A549 (cell line): ENCODE results near the gene PAN3.

Experiments
- TF ChIP-seq, protein P1 (sequence below): fragments of 200-600 bp; sonication (generic); IDR thresholded peaks from 2 replicates; pipeline ENCODE4 v1.6.1; 2016; ENCODE audit warnings: antibody characterized with exemption, mild to moderate bottlenecking, moderate library complexity
- TF ChIP-seq, protein P2 (sequence below): fragments of >200 bp; sonication (Bioruptor Twin); formaldehyde crosslinking; IDR thresholded peaks from 3 replicates; pipeline ENCODE4 v1.6.1; 2016
- TF ChIP-seq, protein P3 (sequence below): fragments of >200 bp; sonication (Bioruptor Twin); formaldehyde crosslinking; IDR thresholded peaks from 3 replicates; pipeline ENCODE4 v1.5.1; 2016

DNA sequence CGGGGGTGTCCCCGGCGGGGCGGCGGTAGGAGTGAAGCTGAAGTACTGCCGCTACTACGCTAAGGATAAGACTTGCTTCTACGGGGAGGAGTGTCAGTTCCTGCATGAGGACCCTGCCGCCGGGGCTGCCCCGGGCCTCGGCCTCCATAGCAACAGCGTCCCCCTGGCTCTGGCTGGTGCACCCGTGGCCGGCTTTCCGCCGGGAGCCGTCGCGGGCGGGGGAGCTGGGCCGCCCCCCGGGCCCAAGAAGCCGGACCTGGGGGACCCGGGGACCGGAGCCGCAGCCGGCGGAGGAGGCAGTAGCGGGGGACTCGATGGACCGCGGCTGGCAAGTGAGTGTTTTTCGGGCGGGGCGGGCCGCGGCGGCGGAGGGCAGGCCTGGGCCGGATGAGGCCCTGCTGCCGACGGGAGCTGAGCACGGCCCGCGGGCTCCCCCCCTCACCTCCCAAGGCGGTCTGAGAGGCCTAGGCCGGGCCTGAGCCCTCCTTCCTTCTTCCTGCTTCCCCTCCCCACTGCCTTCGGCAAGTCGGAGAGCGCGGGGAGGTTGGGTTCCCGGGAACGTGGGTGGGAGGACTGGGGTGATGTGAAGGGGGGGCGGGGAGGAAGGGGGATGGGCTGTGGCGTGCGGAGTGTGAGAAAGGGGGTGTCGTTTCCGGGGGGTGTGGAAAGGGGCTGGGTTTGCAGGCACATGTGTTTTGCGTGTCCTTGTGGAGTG, 568 bp downstream of the PAN3 start:
- TF ChIP-seq, protein P1, sequence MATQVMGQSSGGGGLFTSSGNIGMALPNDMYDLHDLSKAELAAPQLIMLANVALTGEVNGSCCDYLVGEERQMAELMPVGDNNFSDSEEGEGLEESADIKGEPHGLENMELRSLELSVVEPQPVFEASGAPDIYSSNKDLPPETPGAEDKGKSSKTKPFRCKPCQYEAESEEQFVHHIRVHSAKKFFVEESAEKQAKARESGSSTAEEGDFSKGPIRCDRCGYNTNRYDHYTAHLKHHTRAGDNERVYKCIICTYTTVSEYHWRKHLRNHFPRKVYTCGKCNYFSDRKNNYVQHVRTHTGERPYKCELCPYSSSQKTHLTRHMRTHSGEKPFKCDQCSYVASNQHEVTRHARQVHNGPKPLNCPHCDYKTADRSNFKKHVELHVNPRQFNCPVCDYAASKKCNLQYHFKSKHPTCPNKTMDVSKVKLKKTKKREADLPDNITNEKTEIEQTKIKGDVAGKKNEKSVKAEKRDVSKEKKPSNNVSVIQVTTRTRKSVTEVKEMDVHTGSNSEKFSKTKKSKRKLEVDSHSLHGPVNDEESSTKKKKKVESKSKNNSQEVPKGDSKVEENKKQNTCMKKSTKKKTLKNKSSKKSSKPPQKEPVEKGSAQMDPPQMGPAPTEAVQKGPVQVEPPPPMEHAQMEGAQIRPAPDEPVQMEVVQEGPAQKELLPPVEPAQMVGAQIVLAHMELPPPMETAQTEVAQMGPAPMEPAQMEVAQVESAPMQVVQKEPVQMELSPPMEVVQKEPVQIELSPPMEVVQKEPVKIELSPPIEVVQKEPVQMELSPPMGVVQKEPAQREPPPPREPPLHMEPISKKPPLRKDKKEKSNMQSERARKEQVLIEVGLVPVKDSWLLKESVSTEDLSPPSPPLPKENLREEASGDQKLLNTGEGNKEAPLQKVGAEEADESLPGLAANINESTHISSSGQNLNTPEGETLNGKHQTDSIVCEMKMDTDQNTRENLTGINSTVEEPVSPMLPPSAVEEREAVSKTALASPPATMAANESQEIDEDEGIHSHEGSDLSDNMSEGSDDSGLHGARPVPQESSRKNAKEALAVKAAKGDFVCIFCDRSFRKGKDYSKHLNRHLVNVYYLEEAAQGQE = no peak
- TF ChIP-seq, protein P2, sequence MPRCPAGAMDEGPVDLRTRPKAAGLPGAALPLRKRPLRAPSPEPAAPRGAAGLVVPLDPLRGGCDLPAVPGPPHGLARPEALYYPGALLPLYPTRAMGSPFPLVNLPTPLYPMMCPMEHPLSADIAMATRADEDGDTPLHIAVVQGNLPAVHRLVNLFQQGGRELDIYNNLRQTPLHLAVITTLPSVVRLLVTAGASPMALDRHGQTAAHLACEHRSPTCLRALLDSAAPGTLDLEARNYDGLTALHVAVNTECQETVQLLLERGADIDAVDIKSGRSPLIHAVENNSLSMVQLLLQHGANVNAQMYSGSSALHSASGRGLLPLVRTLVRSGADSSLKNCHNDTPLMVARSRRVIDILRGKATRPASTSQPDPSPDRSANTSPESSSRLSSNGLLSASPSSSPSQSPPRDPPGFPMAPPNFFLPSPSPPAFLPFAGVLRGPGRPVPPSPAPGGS = no peak
- TF ChIP-seq, protein P3, sequence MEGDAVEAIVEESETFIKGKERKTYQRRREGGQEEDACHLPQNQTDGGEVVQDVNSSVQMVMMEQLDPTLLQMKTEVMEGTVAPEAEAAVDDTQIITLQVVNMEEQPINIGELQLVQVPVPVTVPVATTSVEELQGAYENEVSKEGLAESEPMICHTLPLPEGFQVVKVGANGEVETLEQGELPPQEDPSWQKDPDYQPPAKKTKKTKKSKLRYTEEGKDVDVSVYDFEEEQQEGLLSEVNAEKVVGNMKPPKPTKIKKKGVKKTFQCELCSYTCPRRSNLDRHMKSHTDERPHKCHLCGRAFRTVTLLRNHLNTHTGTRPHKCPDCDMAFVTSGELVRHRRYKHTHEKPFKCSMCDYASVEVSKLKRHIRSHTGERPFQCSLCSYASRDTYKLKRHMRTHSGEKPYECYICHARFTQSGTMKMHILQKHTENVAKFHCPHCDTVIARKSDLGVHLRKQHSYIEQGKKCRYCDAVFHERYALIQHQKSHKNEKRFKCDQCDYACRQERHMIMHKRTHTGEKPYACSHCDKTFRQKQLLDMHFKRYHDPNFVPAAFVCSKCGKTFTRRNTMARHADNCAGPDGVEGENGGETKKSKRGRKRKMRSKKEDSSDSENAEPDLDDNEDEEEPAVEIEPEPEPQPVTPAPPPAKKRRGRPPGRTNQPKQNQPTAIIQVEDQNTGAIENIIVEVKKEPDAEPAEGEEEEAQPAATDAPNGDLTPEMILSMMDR = no peak
